Stimulated activated CD8-positive, alpha-beta memory T cell treated with anti-CD3 and anti-CD28 coated beads, Interleukin-7, amount 100 ng/mL, for 48 hours (primary cell): Measurements from ENCODE around the gene STX8.
"Not testable (repeated sequence)": the region's sequence is repeated elsewhere in the genome, so short reads cannot be mapped to it uniquely, and the experiment has no call there.

ENCODE experiments used
- DNase-seq, 2 donors: peaks; one replicate each; pipeline ENCODE4 v3.0.0-alpha.2; 2020; ENCODE audit warnings: low read depth in 1 of 2; ENCODE audit errors: extremely low read depth in 1 of 2

The STX8 gene

GRCh38 chr17:9575381-9576101 is at the start of gene STX8:
STX8 (minus strand) TSS chr17:9575820; CDS start chr17:9575808, 12 bp downstream.
- DNase-seq: peak; percentile 69 to 82

- no peak for DNase-seq
Measured at GRCh38 chr17:9622961-9623360, 47.3 kb upstream of the STX8 start.

GRCh38 chr17:9615486-9615885 is 39.9 kb upstream of the STX8 start:
- DNase-seq: no peak

- no peak for DNase-seq
Measured at GRCh38 chr17:9612006-9612405, 36.4 kb upstream of the STX8 start.

- DNase-seq: no peak
Measured at GRCh38 chr17:9611557-9611956, 35.9 kb upstream of the STX8 start.

- not testable (repeated sequence) for DNase-seq
Measured at GRCh38 chr17:9607058-9607457, 31.4 kb upstream of the STX8 start.

- DNase-seq: no peak
Measured at GRCh38 chr17:9606453-9606852, 30.8 kb upstream of the STX8 start.

- not testable (repeated sequence) for DNase-seq
Measured at GRCh38 chr17:9604583-9604982, 29.0 kb upstream of the STX8 start.

- no peak for DNase-seq
Measured at GRCh38 chr17:9598661-9599060, 23.0 kb upstream of the STX8 start.

GRCh38 chr17:9597638-9598037 is 22.0 kb upstream of the STX8 start:
- not testable (repeated sequence) for DNase-seq

GRCh38 chr17:9594065-9594464 is 18.4 kb upstream of the STX8 start:
- no peak for DNase-seq

GRCh38 chr17:9587969-9588656 is 12.5 kb upstream of the STX8 start:
- DNase-seq: no peak

- DNase-seq: no peak
Measured at GRCh38 chr17:9577373-9577709, 1.7 kb upstream of the STX8 start.

- peak; percentile 59 to 61 for DNase-seq
Measured at GRCh38 chr17:9576521-9577372, 1.1 kb upstream of the STX8 start, which contains the start of gene CFAP52. CFAP52 (plus strand) TSS chr17:9576642; CDS start chr17:9576696, 54 bp downstream.

- no peak for DNase-seq
Measured at GRCh38 chr17:9571201-9571600, 4.4 kb downstream of the STX8 start.

GRCh38 chr17:9568957-9569588 is 6.5 kb downstream of the STX8 start:
- no peak for DNase-seq

- no peak for DNase-seq
Measured at GRCh38 chr17:9568004-9568403, 7.6 kb downstream of the STX8 start.

GRCh38 chr17:9566739-9567138 is 8.9 kb downstream of the STX8 start:
- DNase-seq: not testable (repeated sequence)

GRCh38 chr17:9566067-9566466 is 9.6 kb downstream of the STX8 start:
- DNase-seq: no peak

- no peak for DNase-seq
Measured at GRCh38 chr17:9564104-9564503, 11.5 kb downstream of the STX8 start.

GRCh38 chr17:9557857-9558256 is 17.8 kb downstream of the STX8 start:
- no peak for DNase-seq
